Left hindlimb (tissue), 1 donor: ENCODE results near the gene JAZF1.

ENCODE experiments used
- DNase-seq: peaks from one replicate; pipeline ENCODE4 v3.0.0-alpha.2; 2018

Gene JAZF1

GRCh38 chr7:27963056-27963455, 217.5 kb downstream of the JAZF1 start:
- no peak for DNase-seq

- no peak for DNase-seq
Measured at GRCh38 chr7:27962273-27962672, 218.3 kb downstream of the JAZF1 start.

GRCh38 chr7:27961255-27961654, 219.3 kb downstream of the JAZF1 start:
- DNase-seq: peak; percentile 40

GRCh38 chr7:27960415-27960814, 220.2 kb downstream of the JAZF1 start:
- no peak for DNase-seq

GRCh38 chr7:27958933-27959548, 221.6 kb downstream of the JAZF1 start:
- DNase-seq: no peak

GRCh38 chr7:27955596-27955995, 225.0 kb downstream of the JAZF1 start:
- DNase-seq: no peak

GRCh38 chr7:27955011-27955410, 225.6 kb downstream of the JAZF1 start:
- DNase-seq: no peak

GRCh38 chr7:27953777-27954176, 226.8 kb downstream of the JAZF1 start:
- DNase-seq: no peak

- DNase-seq: no peak
Measured at GRCh38 chr7:27953361-27953760, 227.2 kb downstream of the JAZF1 start.

GRCh38 chr7:27952456-27953285, 227.9 kb downstream of the JAZF1 start:
- peak; percentile 50 for DNase-seq

- DNase-seq: no peak
Measured at GRCh38 chr7:27950123-27950522, 230.5 kb downstream of the JAZF1 start.

GRCh38 chr7:27948861-27949260, 231.7 kb downstream of the JAZF1 start:
- DNase-seq: no peak

GRCh38 chr7:27947586-27948278, 232.9 kb downstream of the JAZF1 start:
- DNase-seq: no peak

- DNase-seq: no peak
Measured at GRCh38 chr7:27946351-27946750, 234.2 kb downstream of the JAZF1 start.

GRCh38 chr7:27945058-27945795, 235.4 kb downstream of the JAZF1 start:
- DNase-seq: no peak

- DNase-seq: peak; percentile 45
Measured at GRCh38 chr7:27944643-27945042, 236.0 kb downstream of the JAZF1 start.

- peak; percentile 42 for DNase-seq
Measured at GRCh38 chr7:27943241-27943640, 237.4 kb downstream of the JAZF1 start.

GRCh38 chr7:27942711-27943110, 237.9 kb downstream of the JAZF1 start:
- DNase-seq: no peak

- DNase-seq: no peak
Measured at GRCh38 chr7:27941522-27941921, 239.1 kb downstream of the JAZF1 start.

- no peak for DNase-seq
Measured at GRCh38 chr7:27940341-27940740, 240.3 kb downstream of the JAZF1 start.

- no peak for DNase-seq
Measured at GRCh38 chr7:27939893-27940292, 240.7 kb downstream of the JAZF1 start.

GRCh38 chr7:27936768-27937102, 243.9 kb downstream of the JAZF1 start:
- no peak for DNase-seq

GRCh38 chr7:27936047-27936767, 244.4 kb downstream of the JAZF1 start:
- DNase-seq: no peak
